Testis (tissue), 3 donors: ENCODE data around the gene UPP1. TPM values are rescaled to one million over a fixed set of nuclear protein-coding genes. Genes with fewer than 3 reads are reported as not detected.

Experiments used
- DNase-seq: peaks from one replicate; pipeline ENCODE4 v3.0.0-alpha.2; 2019
- H3K27ac ChIP-seq, 2 donors: fragments of 200-600 bp; sonication (generic); one replicate each; pipeline ENCODE4 v1.5.1; 2019
- H3K27me3 ChIP-seq: fragments of 200-600 bp; sonication (generic); one replicate; pipeline ENCODE4 v1.5.1; 2019
- H3K36me3 ChIP-seq: fragments of 200-600 bp; sonication (generic); one replicate; pipeline ENCODE4 v1.5.1; 2017; ENCODE audit warnings: low read depth; ENCODE audit errors: missing control alignments
- H3K4me1 ChIP-seq: fragments of 200-600 bp; sonication (generic); one replicate; pipeline ENCODE4 v1.5.1; 2019
- H3K4me3 ChIP-seq, 2 donors: fragments of 200-600 bp; sonication (generic); one replicate each; pipeline ENCODE4 v1.5.1; 2017 to 2019
- H3K9me3 ChIP-seq: fragments of 200-600 bp; sonication (generic); one replicate; pipeline ENCODE4 v1.5.1; 2017
- POLR2A ChIP-seq: fragments of 450-650 bp; IDR thresholded peaks from one replicate; pipeline ENCODE4 v1.6.1; 2017; ENCODE audit warnings: antibody characterized with exemption, mild to moderate bottlenecking, moderate library complexity
- WGBS, 2 donors: methylation state at CpG; one replicate each; pipeline ENCODE4 v1.1.5; 2018; 5-methylcytosine and 5-hydroxymethylcytosine counted together
- intact Hi-C: fragments of 100-400 bp; cut with DNase I; formaldehyde crosslinking; loops from one replicate; pipeline ENCODE4 v1.15.1; 2023; ENCODE audit warnings: low total_unique reads
- polyA plus RNA-seq: library from polyadenylated mRNA; stranded (reverse); fragments of 350-450 nt; fragmentation: Illumina TruSeq; extraction: RNeasy Lipid Tissue Mini Kit (QIAGEN cat#74804); gene quantifications from one replicate; pipeline ENCODE4 v1.2.3, GENCODE V29; 2014; ENCODE audit warnings: low read depth, low replicate concordance; ENCODE audit not compliant: insufficient read depth
- total RNA-seq, 2 donors: library from RNA; depleted of rRNA; stranded (reverse); fragments of >200 nt; gene quantifications; one replicate each; pipeline ENCODE4 v1.2.3, GENCODE V29; 2016
- TF ChIP-seq, protein P1 (sequence below), 3 experiments: fragments of 450-650 bp in 2 of 3; fragments of 200-600 bp in 1 of 3; sonication (generic) in 1 of 3; IDR thresholded peaks; one replicate each; pipeline ENCODE4 v1.5.1; 2016 to 2019; ENCODE audit warnings: antibody characterized with exemption in 3 of 3, mild to moderate bottlenecking in 2 of 3, moderate library complexity in 1 of 3

UPP1 gene
- total and polyA plus RNA-seq, 3 donors from 2014 or later: 13.1 to 20.8 (median 17.2) TPM

DNA sequence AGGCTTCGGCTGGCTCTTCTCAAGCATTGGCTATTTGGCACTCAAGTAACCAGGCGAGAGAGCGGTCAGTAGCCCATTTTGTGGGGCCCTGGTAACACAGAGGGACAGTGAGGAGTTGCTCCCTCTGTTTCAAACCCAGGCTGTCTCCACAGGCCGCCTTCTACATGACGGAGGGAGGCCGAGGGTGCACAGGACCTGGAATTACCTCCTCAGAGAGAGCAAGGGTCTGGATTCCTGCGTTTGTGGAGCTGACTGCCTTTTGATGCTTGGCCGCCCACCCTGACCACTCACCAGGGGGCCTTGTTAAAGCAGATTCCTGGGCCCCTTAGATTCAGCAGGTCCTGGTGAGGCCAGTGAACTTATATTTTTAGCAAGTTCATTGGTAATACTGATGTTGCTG, 12.3 kb downstream of the UPP1 start:
- Histone ChIP-seq H3K27me3 (no peaks in the 10 kb centered on the region), H3K9me3 (no peaks in the 10 kb centered on the region), H3K4me1 (no peaks in the 10 kb centered on the region), H3K36me3 (no peaks in the 10 kb centered on the region), H3K4me3 (no peak overlapping the region), H3K27ac (no peak overlapping the region)
- WGBS, 2 donors: 95 to 99% methylated on average over 6 to 8 of the region's 8 CpGs
- intact Hi-C loops: loop anchor here (10.0 kb wide), 1 partner anchor 157 kb away; the partner anchor contains the start of gene PKD1L1
- DNase-seq: no peak
- TF ChIP-seq, protein P1, sequence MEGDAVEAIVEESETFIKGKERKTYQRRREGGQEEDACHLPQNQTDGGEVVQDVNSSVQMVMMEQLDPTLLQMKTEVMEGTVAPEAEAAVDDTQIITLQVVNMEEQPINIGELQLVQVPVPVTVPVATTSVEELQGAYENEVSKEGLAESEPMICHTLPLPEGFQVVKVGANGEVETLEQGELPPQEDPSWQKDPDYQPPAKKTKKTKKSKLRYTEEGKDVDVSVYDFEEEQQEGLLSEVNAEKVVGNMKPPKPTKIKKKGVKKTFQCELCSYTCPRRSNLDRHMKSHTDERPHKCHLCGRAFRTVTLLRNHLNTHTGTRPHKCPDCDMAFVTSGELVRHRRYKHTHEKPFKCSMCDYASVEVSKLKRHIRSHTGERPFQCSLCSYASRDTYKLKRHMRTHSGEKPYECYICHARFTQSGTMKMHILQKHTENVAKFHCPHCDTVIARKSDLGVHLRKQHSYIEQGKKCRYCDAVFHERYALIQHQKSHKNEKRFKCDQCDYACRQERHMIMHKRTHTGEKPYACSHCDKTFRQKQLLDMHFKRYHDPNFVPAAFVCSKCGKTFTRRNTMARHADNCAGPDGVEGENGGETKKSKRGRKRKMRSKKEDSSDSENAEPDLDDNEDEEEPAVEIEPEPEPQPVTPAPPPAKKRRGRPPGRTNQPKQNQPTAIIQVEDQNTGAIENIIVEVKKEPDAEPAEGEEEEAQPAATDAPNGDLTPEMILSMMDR (IDR thresholded peaks at IDR 0.05): no peak
- no peak for TF ChIP-seq POLR2A

DNA sequence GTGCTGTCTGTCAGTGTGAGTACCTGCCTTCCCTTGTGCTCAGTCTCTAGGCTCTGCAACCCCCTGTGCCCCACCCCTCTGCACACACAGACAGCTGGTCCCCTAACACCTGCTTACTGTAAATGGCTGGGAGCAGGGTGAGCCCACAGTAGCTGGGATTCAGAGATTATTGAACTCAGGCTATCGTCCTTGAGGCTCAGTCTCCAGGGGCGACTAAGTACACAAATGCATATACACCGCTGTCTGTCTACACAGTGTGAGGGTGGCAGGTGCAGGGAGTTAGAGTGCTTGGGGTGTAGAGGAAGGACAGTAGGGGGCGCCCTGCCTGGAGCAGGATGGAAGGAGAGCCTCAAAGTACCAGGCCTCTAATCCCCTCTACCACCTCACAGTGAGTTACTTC, 12.9 kb downstream of the UPP1 start:
- H3K27ac ChIP-seq: no peak overlapping the region
- TF ChIP-seq POLR2A: no peak
- TF ChIP-seq, protein P1 (IDR thresholded peaks at IDR 0.05): peak in 1 of 3 experiments; percentile 2
- no peaks in the 10 kb centered on the region for H3K9me3 ChIP-seq
- intact Hi-C loops: loop anchor here (10.0 kb wide), 1 partner anchor 157 kb away; the partner anchor contains the start of gene PKD1L1
- H3K36me3 ChIP-seq: no peaks in the 10 kb centered on the region
- 80 to 94% methylated on average over 4 of the region's 4 CpGs for WGBS, 2 donors
- H3K4me3 ChIP-seq: no peak overlapping the region
- H3K4me1 ChIP-seq: no peaks in the 10 kb centered on the region
- no peaks in the 10 kb centered on the region for H3K27me3 ChIP-seq
- DNase-seq: no peak

DNA sequence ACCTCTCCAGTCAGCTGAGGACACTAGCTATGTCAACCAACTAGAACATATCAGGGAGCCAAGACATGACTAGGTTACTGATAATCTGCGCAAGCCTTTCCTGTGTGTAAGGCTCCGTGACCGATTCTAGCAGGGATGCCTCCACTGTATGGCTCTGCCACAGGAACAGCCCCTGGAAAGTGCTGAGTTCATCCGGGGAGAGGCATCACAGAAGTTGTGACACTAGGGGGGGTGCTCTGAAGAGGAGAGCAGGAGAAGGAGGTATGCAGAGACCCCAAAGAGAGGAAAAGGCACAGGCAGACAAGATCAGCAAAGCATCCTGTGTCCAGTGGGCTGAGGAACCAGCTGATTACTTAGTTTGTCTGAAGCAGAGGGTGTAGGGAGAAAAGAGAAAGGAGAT, 13.5 kb downstream of the UPP1 start:
- Histone ChIP-seq H3K4me3 (no peak overlapping the region), H3K4me1 (no peaks in the 10 kb centered on the region), H3K36me3 (no peaks in the 10 kb centered on the region), H3K27ac (no peak overlapping the region), H3K27me3 (no peaks in the 10 kb centered on the region), H3K9me3 (no peaks in the 10 kb centered on the region)
- WGBS, 2 donors: 75 to 90% methylated on average over 4 of the region's 4 CpGs
- no peak for DNase-seq
- TF ChIP-seq POLR2A: no peak
- TF ChIP-seq, protein P1 (IDR thresholded peaks at IDR 0.05): no peak
- intact Hi-C loops: loop anchor here (10.0 kb wide), 1 partner anchor 158 kb away; the partner anchor contains the start of gene PKD1L1

DNA sequence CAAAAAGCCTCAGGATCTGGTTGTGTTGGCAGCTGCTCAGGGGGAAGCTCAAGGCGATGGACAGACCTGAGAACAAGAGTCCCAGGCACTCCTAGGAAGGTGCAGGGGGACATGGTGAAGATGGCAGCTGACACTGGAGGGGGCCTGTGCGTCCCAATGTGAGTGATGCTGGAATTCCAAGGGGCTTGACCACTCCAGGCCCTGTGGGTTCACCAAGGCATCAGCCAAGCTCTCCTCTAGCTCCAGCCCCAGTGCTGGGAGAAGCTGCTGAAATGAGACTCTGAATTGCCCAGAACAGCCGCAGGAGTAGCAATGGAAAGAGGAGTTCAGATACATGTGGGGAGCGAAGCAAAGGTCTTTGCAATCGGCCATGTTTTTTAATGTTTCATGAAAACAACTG, 16.0 kb downstream of the UPP1 start:
- Histone ChIP-seq H3K27me3 (no peaks in the 10 kb centered on the region), H3K4me3 (no peak overlapping the region), H3K4me1 (no peaks in the 10 kb centered on the region), H3K36me3 (no peaks in the 10 kb centered on the region), H3K9me3 (no peaks in the 10 kb centered on the region), H3K27ac (no peak overlapping the region)
- WGBS, 2 donors: 93 to 98% methylated on average over 5 of the region's 5 CpGs
- no peak for DNase-seq
- no peak for TF ChIP-seq POLR2A
- TF ChIP-seq, protein P1 (IDR thresholded peaks at IDR 0.05): no peak
- intact Hi-C loops: loop anchor here (10.0 kb wide), 1 partner anchor 160 kb away; the partner anchor contains the start of gene PKD1L1
